Measurements from ENCODE around the gene DEFB131B.

- TF ChIP-seq CTCF (conservative IDR thresholded peaks at IDR 0.05), result no peak
- no peak for TF ChIP-seq EZH2 (IDR thresholded peaks at IDR 0.05; ENCODE audit: low read depth)
These were observed 53.0 kb downstream of the DEFB131B start for GRCh38 chr11:71931245-71931602.
